ENCODE results near the gene INSR. TPM values are rescaled to one million over a fixed set of nuclear protein-coding genes. Genes with fewer than 3 reads are reported as not detected.

The INSR gene
- total RNA-seq, 1 experiment from 2014 or later, result 35.9 TPM

GRCh38 chr19:7176792-7177191 lies 117.4 kb downstream of the INSR start (continued):
- TF ChIP-seq, protein P1, sequence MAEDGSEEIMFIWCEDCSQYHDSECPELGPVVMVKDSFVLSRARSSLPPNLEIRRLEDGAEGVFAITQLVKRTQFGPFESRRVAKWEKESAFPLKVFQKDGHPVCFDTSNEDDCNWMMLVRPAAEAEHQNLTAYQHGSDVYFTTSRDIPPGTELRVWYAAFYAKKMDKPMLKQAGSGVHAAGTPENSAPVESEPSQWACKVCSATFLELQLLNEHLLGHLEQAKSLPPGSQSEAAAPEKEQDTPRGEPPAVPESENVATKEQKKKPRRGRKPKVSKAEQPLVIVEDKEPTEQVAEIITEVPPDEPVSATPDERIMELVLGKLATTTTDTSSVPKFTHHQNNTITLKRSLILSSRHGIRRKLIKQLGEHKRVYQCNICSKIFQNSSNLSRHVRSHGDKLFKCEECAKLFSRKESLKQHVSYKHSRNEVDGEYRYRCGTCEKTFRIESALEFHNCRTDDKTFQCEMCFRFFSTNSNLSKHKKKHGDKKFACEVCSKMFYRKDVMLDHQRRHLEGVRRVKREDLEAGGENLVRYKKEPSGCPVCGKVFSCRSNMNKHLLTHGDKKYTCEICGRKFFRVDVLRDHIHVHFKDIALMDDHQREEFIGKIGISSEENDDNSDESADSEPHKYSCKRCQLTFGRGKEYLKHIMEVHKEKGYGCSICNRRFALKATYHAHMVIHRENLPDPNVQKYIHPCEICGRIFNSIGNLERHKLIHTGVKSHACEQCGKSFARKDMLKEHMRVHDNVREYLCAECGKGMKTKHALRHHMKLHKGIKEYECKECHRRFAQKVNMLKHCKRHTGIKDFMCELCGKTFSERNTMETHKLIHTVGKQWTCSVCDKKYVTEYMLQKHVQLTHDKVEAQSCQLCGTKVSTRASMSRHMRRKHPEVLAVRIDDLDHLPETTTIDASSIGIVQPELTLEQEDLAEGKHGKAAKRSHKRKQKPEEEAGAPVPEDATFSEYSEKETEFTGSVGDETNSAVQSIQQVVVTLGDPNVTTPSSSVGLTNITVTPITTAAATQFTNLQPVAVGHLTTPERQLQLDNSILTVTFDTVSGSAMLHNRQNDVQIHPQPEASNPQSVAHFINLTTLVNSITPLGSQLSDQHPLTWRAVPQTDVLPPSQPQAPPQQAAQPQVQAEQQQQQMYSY (CRISPR knock-in tag; IDR thresholded peaks at IDR 0.05), result no peak
- TF ChIP-seq ATF2 (CRISPR knock-in tag; IDR thresholded peaks at IDR 0.05; ENCODE audit: borderline replicate concordance, low read depth), result no peak
- TF ChIP-seq CBFB (CRISPR knock-in tag; IDR thresholded peaks at IDR 0.05; ENCODE audit: low read depth), result no peak
- TF ChIP-seq OVOL2 (CRISPR knock-in tag; IDR thresholded peaks at IDR 0.05; ENCODE audit: borderline replicate concordance), result no peak
- no peak for TF ChIP-seq MAX (CRISPR knock-in tag; IDR thresholded peaks at IDR 0.05)
- no peak for TF ChIP-seq IRF1 (CRISPR knock-in tag; IDR thresholded peaks at IDR 0.05)
- no peak for TF ChIP-seq ZNF425 (CRISPR knock-in tag; conservative IDR thresholded peaks at IDR 0.05)
- TF ChIP-seq MLX (CRISPR knock-in tag; IDR thresholded peaks at IDR 0.05), result no peak
- TF ChIP-seq USF1 (CRISPR knock-in tag; IDR thresholded peaks at IDR 0.05), result no peak
- TF ChIP-seq SMAD3 (CRISPR knock-in tag; IDR thresholded peaks at IDR 0.05; ENCODE audit: borderline replicate concordance), result no peak

- DNase-seq (ENCODE audit: low spot score) (no peak), ATAC-seq (no peak)
- Mint-ChIP-seq H3K36me3 (peaks cover 51% of the 10 kb centered on the region), H3K4me3 (no peak overlapping the region), H3K4me1 (no peaks in the 10 kb centered on the region), H3K27ac (no peak overlapping the region), H3K9me3 (peaks cover 29% of the 10 kb centered on the region), H3K27me3 (ENCODE audit: low read depth) (no peaks in the 10 kb centered on the region)
- POLR2A ChIA-PET, result no interaction called here
- TF ChIP-seq JUN (CRISPR knock-in tag; IDR thresholded peaks at IDR 0.05) (no peak), FOXP4 (CRISPR knock-in tag; IDR thresholded peaks at IDR 0.05) (no peak)
- CTCF ChIA-PET, result interaction anchor here (0.6 to 1.5 kb wide), 2 partner anchors 120 to 181 kb away, joined by 4 read pairs; no protein-coding TSS in a partner anchor
These were observed 121.4 kb downstream of the INSR start for GRCh38 chr19:7172794-7173193.

All from WTC11 (cell line).